ENCODE measurements around the gene SYK.

Gene SYK

GRCh38 chr9:90864779-90865178 lies 63.2 kb downstream of the SYK start:
- Histone ChIP-seq H4K20me1 (ENCODE audit: insufficient read depth, low read length, poor library complexity, severe bottlenecking) (no peaks in the 10 kb centered on the region), H3K27me3 (ENCODE audit: insufficient read depth, low read length, poor library complexity, severe bottlenecking) (no peaks in the 10 kb centered on the region), H3K36me3 (ENCODE audit: insufficient read depth, low read length) (peaks cover 48% of the 10 kb centered on the region), H3K9me3 (ENCODE audit: insufficient read depth, low read depth, low read length) (no peaks in the 10 kb centered on the region), H3K4me1 (ENCODE audit: insufficient read depth, low read length, poor library complexity, severe bottlenecking) (peaks cover 37% of the 10 kb centered on the region), H3K4me2 (ENCODE audit: low read depth, low read length, poor library complexity, severe bottlenecking) (peak overlapping the region; percentile 45), H3K79me2 (ENCODE audit: insufficient read depth, low read length) (no peaks in the 10 kb centered on the region), H3K9me2 (replicated peaks; ENCODE audit: low read depth, low read length) (no peaks in the 10 kb centered on the region), H3K4me3 (ENCODE audit: low read length, poor library complexity, severe bottlenecking) (no peak overlapping the region), H3F3A (ENCODE audit: low read depth) (no peaks in the 10 kb centered on the region), H3K9ac (ENCODE audit: low read depth, low read length, poor library complexity, severe bottlenecking) (no peak overlapping the region), H2AFZ (ENCODE audit: low read length) (no peak overlapping the region)
- TF ChIP-seq, protein P1, sequence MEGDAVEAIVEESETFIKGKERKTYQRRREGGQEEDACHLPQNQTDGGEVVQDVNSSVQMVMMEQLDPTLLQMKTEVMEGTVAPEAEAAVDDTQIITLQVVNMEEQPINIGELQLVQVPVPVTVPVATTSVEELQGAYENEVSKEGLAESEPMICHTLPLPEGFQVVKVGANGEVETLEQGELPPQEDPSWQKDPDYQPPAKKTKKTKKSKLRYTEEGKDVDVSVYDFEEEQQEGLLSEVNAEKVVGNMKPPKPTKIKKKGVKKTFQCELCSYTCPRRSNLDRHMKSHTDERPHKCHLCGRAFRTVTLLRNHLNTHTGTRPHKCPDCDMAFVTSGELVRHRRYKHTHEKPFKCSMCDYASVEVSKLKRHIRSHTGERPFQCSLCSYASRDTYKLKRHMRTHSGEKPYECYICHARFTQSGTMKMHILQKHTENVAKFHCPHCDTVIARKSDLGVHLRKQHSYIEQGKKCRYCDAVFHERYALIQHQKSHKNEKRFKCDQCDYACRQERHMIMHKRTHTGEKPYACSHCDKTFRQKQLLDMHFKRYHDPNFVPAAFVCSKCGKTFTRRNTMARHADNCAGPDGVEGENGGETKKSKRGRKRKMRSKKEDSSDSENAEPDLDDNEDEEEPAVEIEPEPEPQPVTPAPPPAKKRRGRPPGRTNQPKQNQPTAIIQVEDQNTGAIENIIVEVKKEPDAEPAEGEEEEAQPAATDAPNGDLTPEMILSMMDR (conservative IDR thresholded peaks at IDR 0.05; ENCODE audit: low read length) = no peak
- no peak for TF ChIP-seq EZH2phosphoT487 (IDR thresholded peaks at IDR 0.05; ENCODE audit: borderline replicate concordance)

- Histone ChIP-seq H3K79me2 (ENCODE audit: insufficient read depth, low read length) (no peaks in the 10 kb centered on the region), H3K27me3 (ENCODE audit: insufficient read depth, low read length, poor library complexity, severe bottlenecking) (no peaks in the 10 kb centered on the region), H3K9ac (ENCODE audit: low read depth, low read length, poor library complexity, severe bottlenecking) (no peak overlapping the region), H3K9me3 (ENCODE audit: insufficient read depth, low read depth, low read length) (no peaks in the 10 kb centered on the region), H3K4me1 (ENCODE audit: insufficient read depth, low read length, poor library complexity, severe bottlenecking) (peaks cover 31% of the 10 kb centered on the region), H2AFZ (ENCODE audit: low read length) (no peak overlapping the region), H3K9me2 (replicated peaks; ENCODE audit: low read depth, low read length) (no peaks in the 10 kb centered on the region), H3K4me3 (ENCODE audit: low read length, poor library complexity, severe bottlenecking) (no peak overlapping the region), H3F3A (ENCODE audit: low read depth) (no peaks in the 10 kb centered on the region), H4K20me1 (ENCODE audit: insufficient read depth, low read length, poor library complexity, severe bottlenecking) (no peaks in the 10 kb centered on the region), H3K36me3 (ENCODE audit: insufficient read depth, low read length) (peaks cover 55% of the 10 kb centered on the region), H3K4me2 (ENCODE audit: low read depth, low read length, poor library complexity, severe bottlenecking) (no peak overlapping the region)
- TF ChIP-seq EZH2phosphoT487 (IDR thresholded peaks at IDR 0.05; ENCODE audit: borderline replicate concordance) = no peak
- TF ChIP-seq, protein P1 (conservative IDR thresholded peaks at IDR 0.05; ENCODE audit: low read length) = no peak
These were observed 65.5 kb downstream of the SYK start for GRCh38 chr9:90867101-90867500.

DNA sequence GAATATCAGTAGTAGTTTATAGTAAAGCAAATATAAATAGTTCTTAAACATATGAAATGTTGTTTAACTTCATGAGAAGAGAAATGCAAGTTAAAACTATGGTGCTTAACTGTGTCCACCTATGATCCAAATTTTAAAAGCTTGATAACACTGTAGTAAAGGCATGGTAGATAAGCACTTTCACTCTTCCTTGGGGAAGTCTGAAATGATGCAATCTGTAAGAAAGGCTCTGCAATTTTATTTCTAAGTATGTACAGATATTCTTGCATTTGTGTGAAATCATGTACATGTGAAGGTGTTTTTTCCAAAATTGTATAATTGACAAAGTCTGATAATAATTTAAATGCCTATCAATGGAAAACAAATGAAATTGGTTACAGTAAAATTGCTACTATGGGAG lies 66.9 kb downstream of the SYK start:
- no peak overlapping the region for H3K9ac ChIP-seq (ENCODE audit: low read depth, low read length, poor library complexity, severe bottlenecking)
- H3K4me3 ChIP-seq (ENCODE audit: low read length, poor library complexity, severe bottlenecking) = no peak overlapping the region
- H4K20me1 ChIP-seq (ENCODE audit: insufficient read depth, low read length, poor library complexity, severe bottlenecking) = no peaks in the 10 kb centered on the region
- H3K36me3 ChIP-seq (ENCODE audit: insufficient read depth, low read length) = peaks cover 54% of the 10 kb centered on the region
- TF ChIP-seq, protein P1 (conservative IDR thresholded peaks at IDR 0.05; ENCODE audit: low read length) = no peak
- TF ChIP-seq EZH2phosphoT487 (IDR thresholded peaks at IDR 0.05; ENCODE audit: borderline replicate concordance) = no peak
- no peaks in the 10 kb centered on the region for H3F3A ChIP-seq (ENCODE audit: low read depth)
- H3K9me2 ChIP-seq (replicated peaks; ENCODE audit: low read depth, low read length) = no peaks in the 10 kb centered on the region
- peaks cover 29% of the 10 kb centered on the region for H3K4me1 ChIP-seq (ENCODE audit: insufficient read depth, low read length, poor library complexity, severe bottlenecking)
- no peaks in the 10 kb centered on the region for H3K27me3 ChIP-seq (ENCODE audit: insufficient read depth, low read length, poor library complexity, severe bottlenecking)
- no peaks in the 10 kb centered on the region for H3K9me3 ChIP-seq (ENCODE audit: insufficient read depth, low read depth, low read length)
- no peaks in the 10 kb centered on the region for H3K79me2 ChIP-seq (ENCODE audit: insufficient read depth, low read length)
- no peak overlapping the region for H3K4me2 ChIP-seq (ENCODE audit: low read depth, low read length, poor library complexity, severe bottlenecking)
- H2AFZ ChIP-seq (ENCODE audit: low read length) = no peak overlapping the region
